ENCODE data around the gene SYDE1.

The SYDE1 gene

GRCh38 chr19:15123900-15124299 lies 16.7 kb downstream of the SYDE1 start:
- peak overlapping the region; percentile 68 for H3K4me2 ChIP-seq (ENCODE audit: low read length)
- peak overlapping the region; percentile 76; the same call in 1 of the 2 replicates for H3K9ac ChIP-seq (ENCODE audit: low read length)
- H3K4me1 ChIP-seq (ENCODE audit: insufficient read depth, low read length, severe bottlenecking) = peaks cover 14% of the 10 kb centered on the region
- H2AFZ ChIP-seq (ENCODE audit: low read length) = no peak overlapping the region
- no peaks in the 10 kb centered on the region for H3K9me3 ChIP-seq (ENCODE audit: low read length)
- H3K27me3 ChIP-seq (ENCODE audit: insufficient read depth, low read length) = no peaks in the 10 kb centered on the region
- H3K4me3 ChIP-seq (ENCODE audit: low read depth, low read length, poor library complexity, severe bottlenecking) = peak overlapping the region; percentile 68
- H3K27ac ChIP-seq (ENCODE audit: low read depth, low read length, poor library complexity, severe bottlenecking) = peak overlapping the region; percentile 54
- H3K9me2 ChIP-seq (ENCODE audit: low read depth, low read length) = no peaks in the 10 kb centered on the region
- H4K20me1 ChIP-seq (ENCODE audit: insufficient read depth, low read length) = no peaks in the 10 kb centered on the region
- H3K36me3 ChIP-seq (ENCODE audit: insufficient read depth, low read length) = peaks cover 19% of the 10 kb centered on the region
- no peaks in the 10 kb centered on the region for H3F3A ChIP-seq (ENCODE audit: insufficient read depth, low read length)
- TF ChIP-seq EZH2 (IDR thresholded peaks at IDR 0.05; ENCODE audit: borderline replicate concordance, low read length) = no peak
- no peaks in the 10 kb centered on the region for H3K79me2 ChIP-seq (ENCODE audit: insufficient read depth, low read length)

DNA sequence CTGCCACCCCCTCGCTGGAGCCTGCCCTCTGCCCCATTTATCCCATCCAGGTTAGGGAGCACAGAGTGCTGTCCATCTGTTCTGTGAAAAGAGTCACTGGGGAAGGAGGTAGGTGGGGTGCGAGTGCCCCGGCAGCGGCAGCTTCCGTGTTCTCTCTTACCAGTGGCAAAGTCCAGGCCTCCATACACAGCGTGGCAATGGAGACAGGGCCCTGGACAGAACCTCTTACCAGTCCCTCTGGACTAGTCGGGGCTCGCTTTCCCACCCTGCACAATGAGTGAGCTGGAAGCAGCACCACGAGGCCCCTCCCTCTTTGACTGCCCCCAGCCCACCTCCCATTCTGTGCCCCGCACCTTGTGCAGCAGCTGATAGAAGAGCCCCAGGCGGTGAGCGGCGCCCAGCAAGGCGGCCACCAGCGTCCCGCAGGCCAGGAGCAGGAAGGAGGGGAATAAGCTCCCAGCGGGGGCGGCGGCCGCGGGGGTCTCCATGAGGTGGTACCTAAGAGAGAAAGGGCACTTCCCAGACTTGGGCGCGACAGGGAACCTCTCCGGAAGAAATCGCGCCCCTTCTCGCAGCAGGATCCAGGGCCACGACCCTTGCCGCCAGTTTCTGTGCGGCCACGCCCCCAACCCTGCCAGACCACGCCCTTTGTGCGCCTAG lies 17.5 kb downstream of the SYDE1 start:
- no peaks in the 10 kb centered on the region for H3K9me3 ChIP-seq (ENCODE audit: low read length)
- TF ChIP-seq, protein P1, sequence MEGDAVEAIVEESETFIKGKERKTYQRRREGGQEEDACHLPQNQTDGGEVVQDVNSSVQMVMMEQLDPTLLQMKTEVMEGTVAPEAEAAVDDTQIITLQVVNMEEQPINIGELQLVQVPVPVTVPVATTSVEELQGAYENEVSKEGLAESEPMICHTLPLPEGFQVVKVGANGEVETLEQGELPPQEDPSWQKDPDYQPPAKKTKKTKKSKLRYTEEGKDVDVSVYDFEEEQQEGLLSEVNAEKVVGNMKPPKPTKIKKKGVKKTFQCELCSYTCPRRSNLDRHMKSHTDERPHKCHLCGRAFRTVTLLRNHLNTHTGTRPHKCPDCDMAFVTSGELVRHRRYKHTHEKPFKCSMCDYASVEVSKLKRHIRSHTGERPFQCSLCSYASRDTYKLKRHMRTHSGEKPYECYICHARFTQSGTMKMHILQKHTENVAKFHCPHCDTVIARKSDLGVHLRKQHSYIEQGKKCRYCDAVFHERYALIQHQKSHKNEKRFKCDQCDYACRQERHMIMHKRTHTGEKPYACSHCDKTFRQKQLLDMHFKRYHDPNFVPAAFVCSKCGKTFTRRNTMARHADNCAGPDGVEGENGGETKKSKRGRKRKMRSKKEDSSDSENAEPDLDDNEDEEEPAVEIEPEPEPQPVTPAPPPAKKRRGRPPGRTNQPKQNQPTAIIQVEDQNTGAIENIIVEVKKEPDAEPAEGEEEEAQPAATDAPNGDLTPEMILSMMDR (IDR thresholded peaks at IDR 0.05; ENCODE audit: low read length) = no peak
- no peak for TF ChIP-seq EZH2 (IDR thresholded peaks at IDR 0.05; ENCODE audit: borderline replicate concordance, low read length)
- H3K4me2 ChIP-seq (ENCODE audit: low read length) = peak overlapping the region; percentile 68
- H3K4me3 ChIP-seq (ENCODE audit: low read depth, low read length, poor library complexity, severe bottlenecking) = peak overlapping the region; percentile 68
- H2AFZ ChIP-seq (ENCODE audit: low read length) = no peak overlapping the region
- H4K20me1 ChIP-seq (ENCODE audit: insufficient read depth, low read length) = no peaks in the 10 kb centered on the region
- H3K9ac ChIP-seq (ENCODE audit: low read length) = peak overlapping the region; percentile 76
- no peaks in the 10 kb centered on the region for H3F3A ChIP-seq (ENCODE audit: insufficient read depth, low read length)
- H3K79me2 ChIP-seq (ENCODE audit: insufficient read depth, low read length) = no peaks in the 10 kb centered on the region
- no peaks in the 10 kb centered on the region for H3K27me3 ChIP-seq (ENCODE audit: insufficient read depth, low read length)
- peak overlapping the region; percentile 54 for H3K27ac ChIP-seq (ENCODE audit: low read depth, low read length, poor library complexity, severe bottlenecking)
- H3K36me3 ChIP-seq (ENCODE audit: insufficient read depth, low read length) = peaks cover 13% of the 10 kb centered on the region
- H3K4me1 ChIP-seq (ENCODE audit: insufficient read depth, low read length, severe bottlenecking) = peaks cover 14% of the 10 kb centered on the region
- H3K9me2 ChIP-seq (ENCODE audit: low read depth, low read length) = no peaks in the 10 kb centered on the region

- H3K36me3 ChIP-seq (ENCODE audit: insufficient read depth, low read length) = peaks cover 8% of the 10 kb centered on the region
- H3K27ac ChIP-seq (ENCODE audit: low read depth, low read length, poor library complexity, severe bottlenecking) = peak overlapping the region; percentile 54
- H3K79me2 ChIP-seq (ENCODE audit: insufficient read depth, low read length) = no peaks in the 10 kb centered on the region
- peaks cover 14% of the 10 kb centered on the region for H3K4me1 ChIP-seq (ENCODE audit: insufficient read depth, low read length, severe bottlenecking)
- H2AFZ ChIP-seq (ENCODE audit: low read length) = peak overlapping the region; percentile 68; the same call in 1 of the 2 replicates
- H3K4me2 ChIP-seq (ENCODE audit: low read length) = peak overlapping the region; percentile 68
- H3K9me2 ChIP-seq (ENCODE audit: low read depth, low read length) = no peaks in the 10 kb centered on the region
- no peak for TF ChIP-seq EZH2 (IDR thresholded peaks at IDR 0.05; ENCODE audit: borderline replicate concordance, low read length)
- TF ChIP-seq, protein P1 (IDR thresholded peaks at IDR 0.05; ENCODE audit: low read length) = no peak
- H3K4me3 ChIP-seq (ENCODE audit: low read depth, low read length, poor library complexity, severe bottlenecking) = peak overlapping the region; percentile 68
- H3K9me3 ChIP-seq (ENCODE audit: low read length) = no peaks in the 10 kb centered on the region
- no peaks in the 10 kb centered on the region for H3F3A ChIP-seq (ENCODE audit: insufficient read depth, low read length)
- no peaks in the 10 kb centered on the region for H3K27me3 ChIP-seq (ENCODE audit: insufficient read depth, low read length)
- peak overlapping the region; percentile 76 for H3K9ac ChIP-seq (ENCODE audit: low read length)
- no peaks in the 10 kb centered on the region for H4K20me1 ChIP-seq (ENCODE audit: insufficient read depth, low read length)
Observed at GRCh38 chr19:15125232-15126067, 18.2 kb downstream of the SYDE1 start.
